Endothelial cell of coronary artery (primary cell): Measurements from ENCODE around the gene CCND1. TPM values are rescaled to one million over a fixed set of nuclear protein-coding genes. Genes with fewer than 3 reads are reported as not detected.

ENCODE experiments used
- total RNA-seq: library from RNA; depleted of rRNA; stranded (reverse); fragments of >200 nt; gene quantifications from 2 replicates; pipeline ENCODE4 v1.2.3, GENCODE V29; 2014

Gene CCND1
- 152 and 255 TPM in 2 replicates for total RNA-seq

DNA sequence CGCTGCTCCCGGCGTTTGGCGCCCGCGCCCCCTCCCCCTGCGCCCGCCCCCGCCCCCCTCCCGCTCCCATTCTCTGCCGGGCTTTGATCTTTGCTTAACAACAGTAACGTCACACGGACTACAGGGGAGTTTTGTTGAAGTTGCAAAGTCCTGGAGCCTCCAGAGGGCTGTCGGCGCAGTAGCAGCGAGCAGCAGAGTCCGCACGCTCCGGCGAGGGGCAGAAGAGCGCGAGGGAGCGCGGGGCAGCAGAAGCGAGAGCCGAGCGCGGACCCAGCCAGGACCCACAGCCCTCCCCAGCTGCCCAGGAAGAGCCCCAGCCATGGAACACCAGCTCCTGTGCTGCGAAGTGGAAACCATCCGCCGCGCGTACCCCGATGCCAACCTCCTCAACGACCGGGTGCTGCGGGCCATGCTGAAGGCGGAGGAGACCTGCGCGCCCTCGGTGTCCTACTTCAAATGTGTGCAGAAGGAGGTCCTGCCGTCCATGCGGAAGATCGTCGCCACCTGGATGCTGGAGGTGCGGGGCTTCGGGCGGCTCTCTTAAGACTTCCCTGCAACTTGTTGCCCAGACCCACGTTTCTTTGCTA lies at the start of gene CCND1:
Gene CCND1 (plus strand): TSS at position 162 of the 587 bp plus-strand sequence. CDS start 158 bp downstream, at position 320.

DNA sequence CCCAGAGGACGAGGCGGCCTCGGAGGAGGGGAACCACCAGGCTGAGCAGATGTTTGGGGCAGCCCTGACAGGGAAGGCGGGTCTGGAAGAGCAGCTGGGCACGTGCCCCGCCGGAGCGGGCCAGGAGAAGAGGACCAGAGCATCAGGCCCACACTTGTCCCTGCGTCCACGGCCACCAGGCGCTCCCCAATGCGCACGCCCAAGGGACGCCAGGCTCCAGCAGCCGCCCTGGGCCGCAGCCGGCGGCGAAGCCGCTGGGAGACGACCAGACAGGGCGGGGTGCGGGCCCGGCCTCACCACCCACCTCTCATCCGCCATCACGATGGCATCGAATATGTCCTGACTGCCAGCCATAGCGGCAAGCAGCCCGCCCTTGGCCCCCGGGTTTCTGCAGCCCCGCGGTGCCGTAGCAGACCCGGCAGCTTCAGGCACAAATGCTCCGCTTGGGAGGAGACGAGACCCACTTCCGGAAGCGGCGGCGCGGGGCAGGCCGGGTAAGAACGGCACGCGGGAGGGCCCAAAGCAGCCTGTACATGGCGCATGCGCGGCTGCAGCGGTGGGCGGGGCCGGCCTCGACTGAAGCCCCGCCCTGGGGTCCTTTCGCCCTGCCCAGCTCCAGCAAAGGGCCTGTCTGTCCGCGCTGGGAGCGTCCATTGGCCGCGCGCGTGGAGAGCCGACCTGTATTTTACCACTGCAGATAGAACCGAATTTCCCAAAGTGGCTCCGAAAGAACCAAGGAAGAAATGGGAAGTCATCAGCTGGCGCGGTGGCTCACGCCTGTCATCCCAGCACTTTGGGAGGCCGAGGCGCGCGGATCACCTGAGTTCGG lies 34.1 kb downstream of the CCND1 start, which contains the start of gene LTO1:
Gene LTO1 (minus strand): TSS at position 468 of the 829 bp plus-strand sequence. CDS start 114 bp downstream, at position 354.

Other genes starting within 250 kb of the CCND1 start
- not detected in 2 replicates for gene LINC01488, start 159.5 kb upstream of the CCND1 start, total RNA-seq
- 14.3 and 22.4 TPM in 2 replicates for gene LTO1, start 34.2 kb downstream of the CCND1 start, total RNA-seq
- gene FGF19, start 62.9 kb downstream of the CCND1 start, total RNA-seq, result not detected in 2 replicates
- not detected in 2 replicates for gene FGF4, start 134.2 kb downstream of the CCND1 start, total RNA-seq
- not detected in 2 replicates for gene FGF3, start 178.3 kb downstream of the CCND1 start, total RNA-seq